Hepatocyte (in vitro differentiated cells): ENCODE measurements around the gene VASP. TPM values are rescaled to one million over a fixed set of nuclear protein-coding genes. Genes with fewer than 3 reads are reported as not detected.

Source experiments
- DNase-seq: peaks from one replicate; pipeline ENCODE4 v3.0.0-alpha.2; 2016; ENCODE audit warnings: low spot score
- H2AFZ ChIP-seq: fragments of 200-600 bp; sonication (generic); 2 replicates; pipeline ENCODE4 v1.6.0; 2016; ENCODE audit warnings: antibody characterized with exemption, mild to moderate bottlenecking
- H3K27ac ChIP-seq: fragments of 200-600 bp; sonication (generic); 2 replicates; pipeline ENCODE4 v1.5.1; 2016; ENCODE audit warnings: mild to moderate bottlenecking
- H3K27me3 ChIP-seq: fragments of 200-600 bp; sonication (generic); 2 replicates; pipeline ENCODE4 v1.6.1; 2016
- H3K36me3 ChIP-seq: fragments of 200-600 bp; sonication (generic); replicated peaks from 2 replicates; pipeline ENCODE4 v1.5.1; 2016; ENCODE audit warnings: low read depth; ENCODE audit not compliant: insufficient read depth
- H3K4me1 ChIP-seq: fragments of 200-600 bp; sonication (generic); 2 replicates; pipeline ENCODE4 v1.5.1; 2016; ENCODE audit warnings: mild to moderate bottlenecking, moderate library complexity; ENCODE audit not compliant: insufficient read depth
- H3K4me2 ChIP-seq: fragments of 200-600 bp; sonication (generic); 2 replicates; pipeline ENCODE4 v1.6.0; 2016
- H3K4me3 ChIP-seq: fragments of 200-600 bp; sonication (generic); 2 replicates; pipeline ENCODE4 v1.5.1; 2016; ENCODE audit warnings: mild to moderate bottlenecking
- H3K79me2 ChIP-seq: fragments of 200-600 bp; sonication (generic); 2 replicates; pipeline ENCODE4 v1.6.0; 2017; ENCODE audit warnings: mild to moderate bottlenecking
- H3K9me2 ChIP-seq: fragments of 200-600 bp; sonication (generic); replicated peaks from 2 replicates; pipeline ENCODE4 v1.6.0; 2017; ENCODE audit warnings: mild to moderate bottlenecking; ENCODE audit not compliant: insufficient read depth
- H3K9me3 ChIP-seq: fragments of 200-600 bp; sonication (generic); 2 replicates; pipeline ENCODE4 v1.5.1; 2016; ENCODE audit warnings: low read depth, mild to moderate bottlenecking
- H4K20me1 ChIP-seq: fragments of 200-600 bp; sonication (generic); 2 replicates; pipeline ENCODE4 v1.6.0; 2016; ENCODE audit warnings: mild to moderate bottlenecking; ENCODE audit not compliant: insufficient read depth, poor library complexity, severe bottlenecking
- EZH2 ChIP-seq: fragments of 200-600 bp; sonication (generic); IDR thresholded peaks from 2 replicates; pipeline ENCODE4 v1.6.1; 2016; ENCODE audit warnings: antibody characterized with exemption, mild to moderate bottlenecking, borderline replicate concordance
- EZH2phosphoT487 ChIP-seq: fragments of 200-600 bp; sonication (generic); IDR thresholded peaks from one replicate; pipeline ENCODE4 v1.6.1; 2018; ENCODE audit warnings: antibody characterized with exemption, mild to moderate bottlenecking, low read depth, moderate library complexity; ENCODE audit not compliant: unreplicated experiment, severe bottlenecking
- WGBS: methylation state at CpG from one replicate; pipeline ENCODE4 v1.1.6; 2016; ENCODE audit warnings: low lambda C conversion rate; ENCODE audit errors: missing lambda C conversion rate; 5-methylcytosine and 5-hydroxymethylcytosine counted together
- polyA plus RNA-seq: library from polyadenylated mRNA; unstranded; fragments of >200 nt; fragmentation: Nextera tagmentation; extraction: Ambion mirVana; gene quantifications from 2 replicates; pipeline ENCODE4 v1.2.1, GENCODE V29; 2016
- total RNA-seq: library from RNA; depleted of rRNA; stranded (reverse); fragments of >200 nt; gene quantifications from 2 replicates; pipeline ENCODE4 v1.2.3, GENCODE V29; 2014
- TF ChIP-seq, protein P1 (sequence below): fragments of 200-600 bp; sonication (generic); IDR thresholded peaks from 2 replicates; pipeline ENCODE4 v1.5.1; 2016; ENCODE audit warnings: antibody characterized with exemption, mild to moderate bottlenecking; ENCODE audit not compliant: poor library complexity

VASP gene
- total and polyA plus RNA-seq, 2 experiments from 2014 or later, result 68.9 to 86.0 TPM

DNA sequence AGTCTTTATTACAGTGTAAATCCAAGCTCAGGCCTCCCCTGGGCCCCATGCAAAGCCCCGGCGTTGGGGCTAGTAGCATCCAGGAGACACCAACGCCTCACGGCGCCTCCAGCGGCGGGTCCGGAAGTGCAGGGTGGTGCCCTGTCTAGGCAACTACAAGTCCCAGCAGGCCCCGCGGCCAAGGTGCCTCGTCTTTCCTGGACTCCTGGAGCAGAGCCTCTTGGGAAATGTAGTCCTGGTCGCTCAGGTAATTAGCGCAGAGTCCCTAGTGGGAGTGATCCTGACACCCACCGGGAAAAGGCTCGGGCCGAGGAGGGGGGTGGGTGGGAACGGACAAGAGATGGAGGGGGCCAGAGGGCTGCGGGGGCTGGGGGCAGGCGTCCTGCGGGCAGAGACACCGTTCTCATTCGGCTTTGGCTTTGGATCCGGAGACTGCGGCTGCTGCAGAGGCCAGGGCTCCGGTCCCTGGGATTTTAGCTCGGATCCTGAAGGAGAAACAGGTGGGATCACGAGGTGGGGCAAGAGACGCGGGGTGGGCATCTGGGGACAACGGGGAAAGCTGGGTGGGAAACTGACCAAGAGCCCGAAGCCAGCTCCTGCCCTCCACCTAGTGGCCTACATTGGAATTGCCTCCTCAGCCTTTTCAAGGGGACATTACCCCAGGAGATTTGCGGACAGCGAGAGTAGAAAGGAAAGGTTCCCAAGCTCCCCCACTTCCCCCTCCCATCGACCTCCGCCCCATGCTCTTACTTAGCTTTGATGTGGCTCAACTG lies 21.8 kb upstream of the VASP start:
- Histone ChIP-seq H3K27ac (peak overlapping the region; percentile 58), H3K27me3 (no peaks in the 10 kb centered on the region), H2AFZ (peak overlapping the region; percentile 78), H3K9me3 (no peaks in the 10 kb centered on the region), H3K4me2 (peak overlapping the region; percentile 95), H3K36me3 (no peaks in the 10 kb centered on the region), H3K4me1 (no peaks in the 10 kb centered on the region), H3K79me2 (no peaks in the 10 kb centered on the region), H4K20me1 (no peaks in the 10 kb centered on the region), H3K9me2 (no peaks in the 10 kb centered on the region), H3K4me3 (peak overlapping the region; percentile 78)
- DNase-seq, result peak; percentile 98
- TF ChIP-seq EZH2 (no peak), EZH2phosphoT487 (no peak)
- TF ChIP-seq, protein P1, sequence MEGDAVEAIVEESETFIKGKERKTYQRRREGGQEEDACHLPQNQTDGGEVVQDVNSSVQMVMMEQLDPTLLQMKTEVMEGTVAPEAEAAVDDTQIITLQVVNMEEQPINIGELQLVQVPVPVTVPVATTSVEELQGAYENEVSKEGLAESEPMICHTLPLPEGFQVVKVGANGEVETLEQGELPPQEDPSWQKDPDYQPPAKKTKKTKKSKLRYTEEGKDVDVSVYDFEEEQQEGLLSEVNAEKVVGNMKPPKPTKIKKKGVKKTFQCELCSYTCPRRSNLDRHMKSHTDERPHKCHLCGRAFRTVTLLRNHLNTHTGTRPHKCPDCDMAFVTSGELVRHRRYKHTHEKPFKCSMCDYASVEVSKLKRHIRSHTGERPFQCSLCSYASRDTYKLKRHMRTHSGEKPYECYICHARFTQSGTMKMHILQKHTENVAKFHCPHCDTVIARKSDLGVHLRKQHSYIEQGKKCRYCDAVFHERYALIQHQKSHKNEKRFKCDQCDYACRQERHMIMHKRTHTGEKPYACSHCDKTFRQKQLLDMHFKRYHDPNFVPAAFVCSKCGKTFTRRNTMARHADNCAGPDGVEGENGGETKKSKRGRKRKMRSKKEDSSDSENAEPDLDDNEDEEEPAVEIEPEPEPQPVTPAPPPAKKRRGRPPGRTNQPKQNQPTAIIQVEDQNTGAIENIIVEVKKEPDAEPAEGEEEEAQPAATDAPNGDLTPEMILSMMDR, result peak; percentile 62
- 2% methylated on average over 18 of the region's 35 CpGs for WGBS

DNA sequence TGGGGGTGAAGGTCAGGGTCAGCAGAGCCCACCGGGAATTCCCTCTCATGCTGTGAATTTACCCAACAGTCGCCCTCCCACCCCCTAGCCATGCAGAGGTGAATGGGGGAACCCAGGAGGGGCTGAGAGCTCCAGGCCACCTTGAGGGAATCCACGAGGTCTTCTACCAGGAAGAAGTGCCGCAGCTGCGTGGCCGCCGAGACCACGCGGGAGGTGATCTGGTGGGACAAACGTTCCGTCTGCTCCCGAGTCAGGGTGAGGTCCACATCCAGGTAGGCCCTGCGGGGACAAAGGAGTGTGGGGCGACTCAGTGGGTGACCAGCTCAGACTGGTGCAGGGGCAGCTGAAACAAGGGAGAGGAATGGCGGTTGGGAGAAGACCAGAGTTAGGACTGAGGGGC lies 18.6 kb upstream of the VASP start:
- H3K4me2 ChIP-seq, result no peak overlapping the region
- 94% methylated on average over 9 of the region's 15 CpGs for WGBS
- H3K4me1 ChIP-seq, result peaks cover 6% of the 10 kb centered on the region
- no peaks in the 10 kb centered on the region for H3K9me2 ChIP-seq
- DNase-seq, result no peak
- H3K27me3 ChIP-seq, result no peaks in the 10 kb centered on the region
- H3K79me2 ChIP-seq, result no peaks in the 10 kb centered on the region
- no peak overlapping the region for H3K27ac ChIP-seq
- H3K9me3 ChIP-seq, result no peaks in the 10 kb centered on the region
- H3K4me3 ChIP-seq, result no peak overlapping the region
- no peaks in the 10 kb centered on the region for H4K20me1 ChIP-seq
- TF ChIP-seq, protein P1, result no peak
- no peak for TF ChIP-seq EZH2phosphoT487
- no peak for TF ChIP-seq EZH2
- no peak overlapping the region for H2AFZ ChIP-seq
- no peaks in the 10 kb centered on the region for H3K36me3 ChIP-seq

DNA sequence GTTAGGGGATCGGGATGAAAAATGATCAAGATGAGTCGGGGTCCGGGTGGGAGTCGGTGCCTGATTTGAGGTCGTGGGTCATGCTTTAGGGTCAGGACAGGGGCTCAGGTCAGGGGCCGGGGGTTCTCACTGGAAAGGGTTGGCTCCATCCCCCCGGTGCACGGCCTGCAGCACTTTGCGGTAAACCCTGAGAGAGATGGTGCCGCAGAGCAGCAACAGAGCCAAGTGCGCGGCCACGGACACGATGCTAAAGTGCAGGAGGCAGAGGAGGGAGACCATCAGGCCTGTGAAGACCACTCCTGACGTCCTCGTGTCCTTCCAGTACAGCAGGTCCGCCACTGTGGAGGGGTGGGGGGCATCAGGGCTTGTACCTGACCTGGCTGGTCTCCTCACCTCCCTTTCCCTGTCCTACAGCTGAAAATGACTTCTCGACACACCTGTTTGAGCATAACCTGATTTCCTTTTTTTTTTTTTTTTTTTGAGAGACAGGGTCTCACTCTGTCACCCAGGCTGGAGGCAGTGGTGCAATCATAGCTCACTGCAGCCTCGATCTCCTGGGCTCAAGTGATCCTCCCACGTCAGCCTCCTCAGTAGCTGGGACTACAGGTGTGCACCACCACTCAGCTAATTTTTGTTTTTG lies 17.9 kb upstream of the VASP start:
- Histone ChIP-seq H3K9me2 (no peaks in the 10 kb centered on the region), H4K20me1 (no peaks in the 10 kb centered on the region), H3K4me1 (peaks cover 6% of the 10 kb centered on the region), H3K4me3 (no peak overlapping the region), H2AFZ (no peak overlapping the region), H3K4me2 (no peak overlapping the region), H3K36me3 (no peaks in the 10 kb centered on the region), H3K9me3 (no peaks in the 10 kb centered on the region), H3K27ac (no peak overlapping the region), H3K79me2 (no peaks in the 10 kb centered on the region), H3K27me3 (no peaks in the 10 kb centered on the region)
- no peak for DNase-seq
- WGBS, result 95% methylated on average over 18 of the region's 20 CpGs
- TF ChIP-seq, protein P1, result no peak
- TF ChIP-seq EZH2phosphoT487 (no peak), EZH2 (no peak)
